Ovary (tissue), 9 donors: ENCODE data around the gene CCDC63. TPM values are rescaled to one million over a fixed set of nuclear protein-coding genes. Genes with fewer than 3 reads are reported as not detected.

ENCODE experiments used
- DNase-seq, 5 donors: peaks; one replicate each; pipeline ENCODE4 v3.0.0-alpha.2; 2019 to 2020
- H3K27ac ChIP-seq, 2 donors: fragments of 200-600 bp; one replicate each; pipeline versions ENCODE4 v1.5.1 to v1.8.0; 2019 to 2022
- H3K27me3 ChIP-seq: fragments of 200-600 bp; one replicate; pipeline ENCODE4 v1.8.0; 2022
- H3K36me3 ChIP-seq: fragments of 200-600 bp; sonication (generic); one replicate; pipeline ENCODE4 v1.5.1; 2019
- H3K4me1 ChIP-seq: one replicate; pipeline ENCODE4 v1.8.1; 2013; ENCODE audit warnings: mild to moderate bottlenecking, moderate library complexity; ENCODE audit not compliant: insufficient read depth
- H3K4me3 ChIP-seq: fragments of 200-600 bp; sonication (generic); one replicate; pipeline ENCODE4 v1.5.1; 2017
- H3K9me3 ChIP-seq, 2 donors: fragments of 200-600 bp in 1 of 2; sonication (generic) in 1 of 2; one replicate each; pipeline versions ENCODE4 v1.5.1 to v1.8.1; 2013 to 2019; ENCODE audit warnings: mild to moderate bottlenecking in 1 of 2, moderate library complexity in 1 of 2
- EP300 ChIP-seq: sonication (generic); formaldehyde crosslinking; IDR thresholded peaks from one replicate; pipeline ENCODE4 v1.6.1; 2017; ENCODE audit warnings: antibody characterized with exemption
- POLR2A ChIP-seq: fragments of 450-650 bp; IDR thresholded peaks from one replicate; pipeline ENCODE4 v1.6.1; 2017; ENCODE audit warnings: antibody characterized with exemption, mild to moderate bottlenecking, moderate library complexity
- WGBS, 3 donors: extraction: QIAGEN DNeasy Blood & Tissue Kit in 1 of 3; methylation state at CpG; one replicate each; pipeline versions ENCODE4 v1.1.5 to v1.1.7; 2013 to 2017; 5-methylcytosine and 5-hydroxymethylcytosine counted together
- intact Hi-C, 4 donors: fragments of 100-400 bp; cut with DNase I; formaldehyde crosslinking; loops; one replicate each; pipeline versions ENCODE4 v1.11.0 to v1.15.1; 2022 to 2023
- polyA plus RNA-seq, 2 donors: library from polyadenylated mRNA; stranded (reverse); fragments of 200-250 nt in 1 of 2; fragments of 350-450 nt in 1 of 2; fragmentation: Illumina TruSeq in 1 of 2; extraction: RNeasy Lipid Tissue Mini Kit (QIAGEN cat#74804) in 1 of 2; gene quantifications; one replicate each; pipeline ENCODE4 v1.2.3, GENCODE V29; 2013 to 2014
- total RNA-seq, 7 donors: library from RNA; depleted of rRNA in 2 of 7; stranded (reverse); fragments of >200 nt in 2 of 7; fragmentation: NEBNext Ultra II Directional in 3 of 7; extraction: Animal tissue kit (Norgen Biotek cat#: 25700) in 3 of 7; gene quantifications; one replicate each; pipeline versions ENCODE4 v1.1.0 to v1.2.4, GENCODE V29; 2016 to 2023
- TF ChIP-seq, protein P1 (sequence below), 3 donors: fragments of 450-650 bp in 2 of 3; fragments of 200-600 bp in 1 of 3; IDR thresholded peaks; one replicate each; pipeline versions ENCODE4 v1.5.1 to v1.8.0; 2016 to 2022; ENCODE audit warnings: antibody characterized with exemption in 3 of 3, mild to moderate bottlenecking in 1 of 3
- donor health status: DM: no; HTN: no; CAD: no; lungs with moderate emphysema.
- donor health status: DM: no; HTN: no; CAD: no.
- donor health status: Bipolar disorder and iron deficiency.
- donor health status: DM: yes; HTN: yes; CAD: no.
- donor health status: DM: no; HTN: no; CAD: no.
- donor health status: DM: yes; HTN: yes; CAD: no.

CCDC63 gene
- total and polyA plus RNA-seq, 9 donors, result not detected

DNA sequence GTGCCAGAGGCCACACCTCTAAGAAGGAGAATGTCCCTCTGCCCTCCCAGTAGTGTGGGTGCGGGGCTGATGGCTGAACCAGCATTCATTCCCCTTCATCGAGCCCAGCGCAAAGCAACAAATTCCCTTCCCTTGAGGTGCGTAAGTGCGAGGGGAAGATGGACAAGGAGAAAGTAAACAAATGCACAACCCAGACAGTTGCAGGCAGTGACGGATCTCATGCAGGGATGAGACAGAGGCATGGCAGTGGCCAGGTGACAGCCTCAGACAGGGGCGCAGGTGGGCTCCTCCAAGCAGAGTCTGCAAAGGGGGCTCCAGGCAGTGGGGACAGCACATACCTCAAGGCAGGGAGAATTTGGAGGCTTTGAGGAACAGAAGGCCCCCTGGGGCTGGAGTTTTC is 75.9 kb downstream of the CCDC63 start:
- Histone ChIP-seq H3K36me3 (no peaks in the 10 kb centered on the region), H3K4me1 (no peaks in the 10 kb centered on the region), H3K27me3 (no peaks in the 10 kb centered on the region), H3K27ac (no peak overlapping the region), H3K9me3 (no peaks in the 10 kb centered on the region), H3K4me3 (no peak overlapping the region)
- 78 to 81% (median 80%) methylated on average over 7 of the region's 7 CpGs for WGBS, 3 donors
- TF ChIP-seq POLR2A, result no peak
- TF ChIP-seq EP300, result no peak
- TF ChIP-seq, protein P1, sequence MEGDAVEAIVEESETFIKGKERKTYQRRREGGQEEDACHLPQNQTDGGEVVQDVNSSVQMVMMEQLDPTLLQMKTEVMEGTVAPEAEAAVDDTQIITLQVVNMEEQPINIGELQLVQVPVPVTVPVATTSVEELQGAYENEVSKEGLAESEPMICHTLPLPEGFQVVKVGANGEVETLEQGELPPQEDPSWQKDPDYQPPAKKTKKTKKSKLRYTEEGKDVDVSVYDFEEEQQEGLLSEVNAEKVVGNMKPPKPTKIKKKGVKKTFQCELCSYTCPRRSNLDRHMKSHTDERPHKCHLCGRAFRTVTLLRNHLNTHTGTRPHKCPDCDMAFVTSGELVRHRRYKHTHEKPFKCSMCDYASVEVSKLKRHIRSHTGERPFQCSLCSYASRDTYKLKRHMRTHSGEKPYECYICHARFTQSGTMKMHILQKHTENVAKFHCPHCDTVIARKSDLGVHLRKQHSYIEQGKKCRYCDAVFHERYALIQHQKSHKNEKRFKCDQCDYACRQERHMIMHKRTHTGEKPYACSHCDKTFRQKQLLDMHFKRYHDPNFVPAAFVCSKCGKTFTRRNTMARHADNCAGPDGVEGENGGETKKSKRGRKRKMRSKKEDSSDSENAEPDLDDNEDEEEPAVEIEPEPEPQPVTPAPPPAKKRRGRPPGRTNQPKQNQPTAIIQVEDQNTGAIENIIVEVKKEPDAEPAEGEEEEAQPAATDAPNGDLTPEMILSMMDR (IDR thresholded peaks at IDR 0.05), result no peak
- DNase-seq, result no peak
- intact Hi-C loops, result no loop called here

DNA sequence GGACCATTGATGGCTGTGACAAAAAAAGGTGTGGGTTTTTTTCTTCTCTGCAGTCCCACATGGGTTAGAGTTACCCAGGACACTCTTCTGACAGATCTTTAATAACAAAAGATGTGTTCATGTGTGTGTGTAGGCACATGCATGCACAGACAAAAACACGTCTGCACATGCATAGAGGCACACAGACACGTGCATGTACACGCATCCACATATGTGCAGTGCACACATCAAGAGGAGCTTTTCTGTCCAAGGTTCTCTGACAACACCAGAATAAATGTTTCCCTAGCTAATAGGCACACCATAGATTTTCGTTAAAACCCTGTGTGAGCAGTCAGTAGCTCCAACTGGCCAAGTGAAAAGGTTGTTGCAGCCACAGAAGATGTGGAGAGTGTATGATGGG is 76.4 kb downstream of the CCDC63 start:
- no peak for DNase-seq
- Histone ChIP-seq H3K27ac (no peak overlapping the region), H3K27me3 (no peaks in the 10 kb centered on the region), H3K36me3 (no peaks in the 10 kb centered on the region), H3K4me1 (no peaks in the 10 kb centered on the region), H3K9me3 (no peaks in the 10 kb centered on the region), H3K4me3 (no peak overlapping the region)
- intact Hi-C loops, result no loop called here
- WGBS, 3 donors, result 90 to 92% (median 91%) methylated on average over 4 of the region's 4 CpGs
- TF ChIP-seq, protein P1 (IDR thresholded peaks at IDR 0.05), result no peak
- TF ChIP-seq EP300, result no peak
- no peak for TF ChIP-seq POLR2A

DNA sequence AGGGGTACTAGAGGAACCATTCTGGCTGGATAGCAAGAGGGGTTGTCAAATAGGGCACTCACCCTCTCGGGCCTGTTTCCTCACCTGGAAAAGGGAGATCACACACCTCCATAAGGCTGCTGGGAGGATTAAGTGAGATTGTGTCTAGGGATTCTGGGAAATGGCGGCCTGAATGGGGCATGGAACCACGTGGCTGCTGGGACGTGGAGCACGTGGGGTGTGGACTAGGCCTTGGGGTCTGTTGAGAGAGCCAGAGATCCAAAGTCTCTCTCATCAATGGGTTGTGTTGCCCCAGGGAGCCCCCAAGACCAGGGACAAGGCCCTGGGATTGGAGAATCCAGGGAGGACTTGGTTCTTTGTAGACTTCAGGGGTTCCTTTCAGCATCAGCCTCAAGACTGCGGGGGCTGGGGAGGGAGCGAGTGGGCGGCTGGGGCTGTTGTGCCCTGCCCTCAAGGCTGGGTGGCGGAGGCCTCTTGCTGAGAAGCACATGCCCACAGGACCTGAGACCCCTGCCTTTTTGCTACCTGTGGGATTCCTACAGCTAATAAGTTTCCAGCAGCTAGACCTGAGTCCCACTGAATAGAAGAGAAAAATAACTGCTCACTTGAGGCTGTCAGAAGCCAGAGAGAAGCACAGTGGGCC is 77.0 kb downstream of the CCDC63 start:
- H3K4me3 ChIP-seq, result no peak overlapping the region
- H3K27ac ChIP-seq, result no peak overlapping the region
- WGBS, 3 donors, result 90 to 92% (median 91%) methylated on average over 8 to 9 of the region's 9 CpGs
- TF ChIP-seq EP300 (no peak), POLR2A (no peak)
- TF ChIP-seq, protein P1 (IDR thresholded peaks at IDR 0.05), result no peak
- H3K4me1 ChIP-seq, result no peaks in the 10 kb centered on the region
- H3K36me3 ChIP-seq, result no peaks in the 10 kb centered on the region
- no peaks in the 10 kb centered on the region for H3K9me3 ChIP-seq
- no peaks in the 10 kb centered on the region for H3K27me3 ChIP-seq
- no peak for DNase-seq
- intact Hi-C loops, result no loop called here

DNA sequence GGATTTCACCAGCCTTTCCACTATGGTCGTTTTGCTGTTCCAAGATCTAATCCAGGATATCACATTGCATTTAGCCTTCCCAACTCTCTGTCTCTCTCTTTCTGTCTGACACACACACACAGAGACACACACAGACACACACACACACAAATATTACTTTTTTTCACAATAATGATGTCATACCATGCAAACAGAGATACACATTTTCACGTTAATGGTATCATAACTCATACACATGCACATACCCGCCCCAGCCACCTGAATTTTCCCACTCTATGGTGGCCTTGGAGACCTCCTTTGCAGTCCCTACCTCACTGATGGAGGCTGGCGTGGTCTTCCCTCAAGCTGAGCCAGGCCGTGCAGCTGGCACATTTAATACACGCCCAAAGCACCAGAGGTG is 80.8 kb downstream of the CCDC63 start:
- TF ChIP-seq, protein P1 (IDR thresholded peaks at IDR 0.05), result no peak
- TF ChIP-seq POLR2A (no peak), EP300 (no peak)
- no peak for DNase-seq

More for the DNA sequence above, 80.8 kb downstream of the CCDC63 start:
- Histone ChIP-seq H3K27me3 (no peaks in the 10 kb centered on the region), H3K9me3 (no peaks in the 10 kb centered on the region), H3K4me1 (no peaks in the 10 kb centered on the region), H3K27ac (no peak overlapping the region), H3K4me3 (no peak overlapping the region), H3K36me3 (no peaks in the 10 kb centered on the region)
- intact Hi-C loops, result no loop called here
- 49 to 51% (median 49%) methylated on average over 6 of the region's 6 CpGs for WGBS, 3 donors
